NT2/D1 (cell line): Measurements from ENCODE around the gene QRSL1.
"Not testable (repeated sequence)": the region's sequence is repeated elsewhere in the genome, so short reads cannot be mapped to it uniquely, and the experiment has no call there.

Source experiments
- DNase-seq: peaks from one replicate; pipeline ENCODE4 v3.0.0-alpha.2; 2011; ENCODE audit warnings: low read depth, low spot score
- H3K27me3 ChIP-seq: 2 replicates; pipeline ENCODE4 v1.6.0; 2011; ENCODE audit warnings: mild to moderate bottlenecking; ENCODE audit not compliant: insufficient read length, insufficient read depth
- H3K36me3 ChIP-seq: 2 replicates; pipeline ENCODE4 v1.6.1; 2011; ENCODE audit warnings: mild to moderate bottlenecking, low read length, mixed read lengths; ENCODE audit not compliant: insufficient read depth, insufficient read length
- H3K4me1 ChIP-seq: 2 replicates; pipeline ENCODE4 v1.5.1; 2011; ENCODE audit not compliant: insufficient read depth, insufficient read length
- H3K4me3 ChIP-seq: 2 replicates; pipeline ENCODE4 v1.5.1; 2011; ENCODE audit warnings: low read depth; ENCODE audit not compliant: insufficient read length
- H3K9ac ChIP-seq: 2 replicates; pipeline ENCODE4 v1.6.0; 2011; ENCODE audit warnings: low read depth; ENCODE audit not compliant: insufficient read length
- H3K9me3 ChIP-seq: 2 replicates; pipeline ENCODE4 v1.5.1; 2011; ENCODE audit warnings: mild to moderate bottlenecking, low read length; ENCODE audit not compliant: insufficient read depth
- SUZ12 ChIP-seq: IDR thresholded peaks from 2 replicates; pipeline ENCODE4 v1.6.1; 2011; ENCODE audit not compliant: insufficient read length, insufficient read depth; ENCODE audit errors: extremely low read depth
- YY1 ChIP-seq: IDR thresholded peaks from 2 replicates; pipeline ENCODE4 v1.6.1; 2011; ENCODE audit not compliant: insufficient read length, insufficient read depth
- ZNF274 ChIP-seq: IDR thresholded peaks from 2 replicates; pipeline ENCODE4 v1.6.1; 2011; ENCODE audit warnings: mild to moderate bottlenecking, low read depth, low read length

QRSL1 gene

GRCh38 chr6:106685833-106686232, 56.5 kb downstream of the QRSL1 start:
- Histone ChIP-seq H3K36me3 (no peaks in the 10 kb centered on the region), H3K9ac (no peak overlapping the region), H3K4me3 (no peak overlapping the region), H3K4me1 (no peaks in the 10 kb centered on the region), H3K27me3 (no peaks in the 10 kb centered on the region), H3K9me3 (no peaks in the 10 kb centered on the region)
- DNase-seq, result no peak
- TF ChIP-seq ZNF274 (no peak), YY1 (no peak), SUZ12 (no peak)

DNA sequence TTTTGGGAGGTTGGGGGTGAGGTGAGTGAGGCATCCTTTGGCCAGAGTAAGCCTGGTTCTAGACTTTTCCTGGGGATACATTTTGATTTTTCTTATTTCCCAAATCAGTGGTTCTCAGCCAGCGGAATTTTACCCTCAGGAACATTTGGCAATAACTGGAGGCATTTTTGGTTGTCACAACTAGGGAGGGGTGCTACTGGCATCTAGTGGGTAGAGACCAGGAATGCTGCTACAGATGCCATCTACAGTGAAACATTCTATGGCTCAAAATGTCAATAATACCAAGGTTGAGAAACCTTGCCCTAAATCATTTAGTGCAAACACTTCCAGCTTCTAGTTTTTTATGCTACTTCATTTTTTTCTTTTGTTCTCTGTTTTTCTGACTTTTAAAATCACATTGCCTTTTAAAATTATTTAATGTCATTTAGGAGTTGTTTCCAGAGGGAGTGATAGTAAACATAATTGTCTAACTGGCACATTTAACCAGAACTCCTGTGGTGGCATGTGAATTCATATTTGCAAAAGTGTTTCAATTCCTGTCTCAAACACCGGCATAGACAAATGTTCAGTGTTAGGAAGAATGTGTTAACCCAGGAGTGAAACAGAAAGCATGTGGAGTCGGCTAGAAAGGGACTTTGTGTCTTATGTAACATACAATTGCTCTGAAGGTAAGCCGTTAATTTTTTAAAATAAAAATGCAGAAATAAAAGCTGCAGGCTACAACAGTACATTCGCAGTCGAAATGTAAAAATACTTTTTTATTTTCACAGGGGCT, 59.0 kb downstream of the QRSL1 start:
- no peak for DNase-seq
- H3K9ac ChIP-seq, result no peak overlapping the region
- H3K4me3 ChIP-seq, result no peak overlapping the region
- no peaks in the 10 kb centered on the region for H3K27me3 ChIP-seq
- no peak for TF ChIP-seq SUZ12
- TF ChIP-seq YY1, result no peak
- no peak for TF ChIP-seq ZNF274
- no peaks in the 10 kb centered on the region for H3K36me3 ChIP-seq
- H3K9me3 ChIP-seq, result no peaks in the 10 kb centered on the region
- H3K4me1 ChIP-seq, result no peaks in the 10 kb centered on the region

DNA sequence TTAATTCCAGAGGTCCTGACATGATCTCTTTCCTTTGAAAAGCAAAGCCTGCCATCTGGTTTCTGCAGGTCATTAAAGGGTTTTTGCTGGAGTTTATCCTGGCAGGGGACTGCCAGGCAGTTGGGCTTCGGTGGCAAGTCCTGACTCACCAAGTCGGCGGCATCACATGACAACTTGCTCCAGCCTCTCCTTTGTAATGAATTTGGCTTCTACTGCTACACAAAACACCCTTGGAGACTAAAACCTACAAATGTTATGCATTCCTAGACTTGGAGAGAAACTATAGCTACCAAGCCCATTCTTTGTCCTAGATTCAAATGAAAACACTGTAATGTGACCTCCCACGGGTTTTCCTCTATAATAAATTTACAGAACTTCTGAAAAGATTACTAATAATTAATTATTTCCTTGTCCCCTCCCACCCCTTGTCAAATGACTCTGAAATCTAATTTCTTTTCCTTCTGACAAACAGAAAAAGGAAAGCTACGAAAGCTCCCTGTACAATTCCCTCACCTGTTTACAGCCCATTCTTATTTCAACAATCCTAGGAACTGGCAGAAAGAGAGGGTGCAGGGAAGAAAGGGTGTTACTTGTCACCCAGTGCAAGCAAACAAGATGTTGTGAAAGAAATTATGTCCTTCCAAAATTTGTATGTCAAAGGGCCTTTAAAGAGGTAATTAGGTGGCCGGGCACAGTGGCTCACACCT, 62.9 kb downstream of the QRSL1 start:
- H3K9me3 ChIP-seq, result no peaks in the 10 kb centered on the region
- no peaks in the 10 kb centered on the region for H3K4me1 ChIP-seq
- peak; percentile 66 for DNase-seq

GRCh38 chr6:106692819-106693208, 63.4 kb downstream of the QRSL1 start:
- Histone ChIP-seq H3K4me3 (no peak overlapping the region), H3K9ac (no peak overlapping the region), H3K36me3 (no peaks in the 10 kb centered on the region), H3K27me3 (no peaks in the 10 kb centered on the region), H3K9me3 (no peaks in the 10 kb centered on the region), H3K4me1 (no peaks in the 10 kb centered on the region)
- DNase-seq, result no peak
- no peak for TF ChIP-seq YY1
- TF ChIP-seq SUZ12, result no peak
- TF ChIP-seq ZNF274, result no peak

More for the DNA sequence above, 62.9 kb downstream of the QRSL1 start:
- no peak overlapping the region for H3K9ac ChIP-seq
- H3K4me3 ChIP-seq, result no peak overlapping the region
- H3K27me3 ChIP-seq, result no peaks in the 10 kb centered on the region
- TF ChIP-seq YY1 (no peak), SUZ12 (no peak), ZNF274 (no peak)
- no peaks in the 10 kb centered on the region for H3K36me3 ChIP-seq

DNA sequence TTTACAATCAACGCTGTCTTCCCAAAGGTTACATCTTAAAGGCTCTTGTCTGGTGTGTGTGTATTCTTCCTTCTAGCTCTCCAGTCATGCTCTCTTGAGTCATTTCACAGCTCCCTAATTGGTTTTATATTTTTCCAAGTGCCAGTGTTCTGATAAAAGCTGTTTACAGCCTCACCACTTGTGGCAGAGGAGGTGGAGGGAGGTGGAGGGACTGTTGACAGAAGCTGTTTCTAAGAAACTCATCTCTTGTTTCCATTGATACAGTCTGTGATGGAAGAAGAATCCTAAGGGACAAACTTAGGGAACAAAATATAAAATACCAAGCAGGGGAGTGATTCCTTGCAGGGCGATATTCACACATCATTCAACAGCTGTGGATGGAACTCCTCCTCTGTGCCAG, 64.0 kb downstream of the QRSL1 start:
- no peaks in the 10 kb centered on the region for H3K9me3 ChIP-seq
- no peaks in the 10 kb centered on the region for H3K4me1 ChIP-seq
- no peak overlapping the region for H3K4me3 ChIP-seq
- no peak for TF ChIP-seq ZNF274
- no peak for TF ChIP-seq YY1
- TF ChIP-seq SUZ12, result no peak
- no peak overlapping the region for H3K9ac ChIP-seq
- H3K27me3 ChIP-seq, result no peaks in the 10 kb centered on the region
- no peaks in the 10 kb centered on the region for H3K36me3 ChIP-seq
- DNase-seq, result no peak

DNA sequence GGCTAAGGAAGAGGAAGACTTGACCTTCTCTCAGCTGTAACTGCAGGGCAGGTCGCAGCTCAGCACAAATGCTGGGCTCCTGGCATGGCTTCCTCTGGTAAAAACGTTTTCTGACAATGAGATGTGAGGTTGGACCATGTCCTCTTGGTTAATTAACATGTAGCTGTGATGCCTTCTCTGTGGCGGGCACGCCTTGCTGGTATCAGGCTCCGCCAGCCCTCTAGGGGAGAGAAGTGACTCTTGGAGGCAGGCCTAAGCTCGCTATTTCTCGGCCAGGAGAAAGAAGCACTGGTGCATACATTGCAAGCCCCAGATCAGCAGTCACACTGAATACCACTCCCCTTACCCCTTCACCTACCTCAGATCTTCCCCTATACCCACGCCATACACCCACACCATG, 65.0 kb downstream of the QRSL1 start:
- TF ChIP-seq ZNF274 (no peak), YY1 (no peak), SUZ12 (no peak)
- Histone ChIP-seq H3K36me3 (no peaks in the 10 kb centered on the region), H3K4me3 (no peak overlapping the region), H3K27me3 (no peaks in the 10 kb centered on the region), H3K9me3 (no peaks in the 10 kb centered on the region), H3K4me1 (no peaks in the 10 kb centered on the region), H3K9ac (no peak overlapping the region)
- no peak for DNase-seq

GRCh38 chr6:106700581-106700980, 71.2 kb downstream of the QRSL1 start:
- no peak for DNase-seq
- H3K4me1 ChIP-seq, result no peaks in the 10 kb centered on the region
- H3K9ac ChIP-seq, result no peak overlapping the region
- no peak overlapping the region for H3K4me3 ChIP-seq
- H3K36me3 ChIP-seq, result no peaks in the 10 kb centered on the region
- H3K27me3 ChIP-seq, result no peaks in the 10 kb centered on the region
- peaks cover 9% of the 10 kb centered on the region for H3K9me3 ChIP-seq
- no peak for TF ChIP-seq SUZ12
- TF ChIP-seq ZNF274, result no peak
- no peak for TF ChIP-seq YY1

DNA sequence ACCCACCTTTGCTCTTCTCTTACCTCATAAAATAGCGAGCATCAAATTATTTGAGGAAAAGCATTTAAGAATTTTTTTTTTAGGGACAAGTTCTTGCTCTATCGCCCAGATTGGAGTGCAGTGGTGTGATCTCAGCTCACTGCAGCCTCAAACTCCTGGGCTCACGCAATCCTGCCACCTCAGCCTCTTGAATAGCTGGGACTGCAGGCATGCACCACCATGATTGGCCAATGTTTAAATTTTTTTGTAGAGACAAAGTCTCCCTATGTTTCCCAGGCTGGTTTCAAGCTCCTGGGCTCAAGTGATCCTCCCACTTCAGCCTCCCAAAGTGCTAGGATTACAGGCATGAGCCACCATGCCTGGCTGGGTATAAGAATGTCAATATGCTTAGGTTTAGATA, 71.8 kb downstream of the QRSL1 start:
- not testable (repeated sequence) for H3K4me1 ChIP-seq, DNase-seq, H3K9ac ChIP-seq, H3K27me3 ChIP-seq, H3K4me3 ChIP-seq, H3K36me3 ChIP-seq
- peaks cover 15% of the 10 kb centered on the region for H3K9me3 ChIP-seq
